ENCODE results near the gene RYR3. TPM values are rescaled to one million over a fixed set of nuclear protein-coding genes. Genes with fewer than 3 reads are reported as not detected.

RYR3 gene
- total RNA-seq, result not detected

GRCh38 chr15:33310481-33311311, at the start of gene RYR3:
TSS of gene RYR3 (plus strand) at chr15:33310967. CDS start at chr15:33311046, 79 bp downstream.
- POLR2A ChIA-PET, result no interaction called here
- CTCF ChIA-PET, result no interaction called here

DNA sequence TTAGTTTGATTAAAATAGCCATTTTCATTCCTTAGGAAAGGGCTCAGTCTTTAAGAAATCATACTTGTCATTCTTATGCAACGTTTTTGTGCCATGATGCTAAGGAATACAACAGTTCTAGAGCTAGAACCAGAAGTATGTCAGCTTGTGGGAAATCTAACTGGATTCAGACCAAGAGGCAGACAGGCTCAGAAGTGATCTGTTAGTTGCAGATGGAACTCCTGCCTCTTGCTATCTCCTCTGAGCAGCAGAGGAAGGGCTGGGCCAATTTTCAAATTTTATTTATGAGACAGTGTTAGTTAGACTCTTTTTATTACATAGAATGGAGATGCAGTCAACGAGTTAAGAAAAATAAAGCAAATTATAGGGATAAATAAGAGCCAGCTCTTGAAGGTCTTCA, 48.5 kb upstream of the RYR3 start:
- POLR2A ChIA-PET, result no interaction called here

GRCh38 chr15:33277689-33278088, 33.1 kb upstream of the RYR3 start:
- CTCF ChIA-PET, result no interaction called here
- POLR2A ChIA-PET, result no interaction called here

More for the DNA sequence above, 48.5 kb upstream of the RYR3 start:
- CTCF ChIA-PET, result no interaction called here

- ChIA-PET CTCF (no interaction called here), POLR2A (no interaction called here)
These were observed 31.8 kb upstream of the RYR3 start for GRCh38 chr15:33278816-33279612.

- POLR2A ChIA-PET, result no interaction called here
- CTCF ChIA-PET, result no interaction called here
These were observed 31.1 kb upstream of the RYR3 start for GRCh38 chr15:33279613-33280205.

DNA sequence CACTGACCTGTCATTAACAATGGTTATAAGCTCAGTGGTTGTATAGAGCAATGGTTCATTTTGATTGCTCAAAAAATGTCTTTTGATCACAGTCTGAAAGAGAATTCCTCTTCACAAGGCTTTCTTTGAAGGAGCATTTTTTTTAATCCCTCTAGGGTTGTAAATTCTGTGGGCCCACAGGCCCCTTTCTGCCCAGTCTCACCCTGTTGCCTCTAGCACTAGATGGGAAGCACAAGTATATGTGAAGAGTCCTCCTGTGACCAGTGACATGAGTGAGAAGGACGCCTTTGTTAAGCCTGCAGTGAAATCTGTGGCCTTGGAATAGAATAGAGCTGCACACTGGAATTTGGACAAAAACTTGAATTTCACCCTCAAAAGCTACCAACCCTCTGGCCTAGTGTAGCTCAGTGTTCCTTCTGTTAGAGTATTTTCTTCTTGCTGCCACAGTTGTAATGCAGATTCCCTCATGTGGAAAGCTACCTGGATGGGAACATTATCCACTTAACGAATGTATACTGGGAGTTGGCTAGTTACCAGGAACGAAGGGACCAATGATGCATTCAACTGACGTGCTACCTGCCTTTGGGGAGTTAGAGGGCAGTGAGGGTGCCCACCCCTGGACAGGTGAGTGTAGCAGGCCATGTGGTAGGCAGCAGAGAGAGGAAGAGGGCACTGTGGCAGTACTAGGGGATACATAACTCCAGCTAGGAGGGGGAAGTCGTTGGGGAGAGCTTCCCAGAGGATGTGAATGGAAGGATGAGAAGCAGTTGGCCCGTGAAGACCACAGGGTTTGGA, 28.3 kb upstream of the RYR3 start:
- ChIA-PET POLR2A (no interaction called here), CTCF (interaction anchor here (0.6 kb wide), 1 partner anchor 149 kb away, joined by 4 read pairs; no protein-coding TSS in a partner anchor)

DNA sequence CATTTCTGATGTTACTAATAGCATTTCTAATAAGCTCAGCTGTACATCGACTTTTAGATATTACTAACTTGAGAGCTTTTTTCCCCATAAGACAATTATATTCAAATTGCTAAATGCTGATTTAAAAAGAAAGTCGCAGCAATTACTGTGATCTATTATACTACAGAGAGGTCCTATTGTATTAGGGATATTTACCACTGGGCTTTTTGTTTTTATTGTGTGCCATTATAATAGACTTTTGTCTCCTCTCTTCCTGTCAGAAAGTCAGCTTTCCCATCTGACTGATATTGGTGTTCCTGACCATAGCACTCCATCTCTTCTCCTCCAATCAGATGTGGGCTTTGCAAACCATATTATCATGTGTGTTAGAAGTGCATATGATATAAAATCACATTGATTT, 27.2 kb upstream of the RYR3 start:
- CTCF ChIA-PET, result no interaction called here
- POLR2A ChIA-PET, result no interaction called here

GRCh38 chr15:33284336-33284735, 26.4 kb upstream of the RYR3 start:
- CTCF ChIA-PET, result no interaction called here
- POLR2A ChIA-PET, result no interaction called here

DNA sequence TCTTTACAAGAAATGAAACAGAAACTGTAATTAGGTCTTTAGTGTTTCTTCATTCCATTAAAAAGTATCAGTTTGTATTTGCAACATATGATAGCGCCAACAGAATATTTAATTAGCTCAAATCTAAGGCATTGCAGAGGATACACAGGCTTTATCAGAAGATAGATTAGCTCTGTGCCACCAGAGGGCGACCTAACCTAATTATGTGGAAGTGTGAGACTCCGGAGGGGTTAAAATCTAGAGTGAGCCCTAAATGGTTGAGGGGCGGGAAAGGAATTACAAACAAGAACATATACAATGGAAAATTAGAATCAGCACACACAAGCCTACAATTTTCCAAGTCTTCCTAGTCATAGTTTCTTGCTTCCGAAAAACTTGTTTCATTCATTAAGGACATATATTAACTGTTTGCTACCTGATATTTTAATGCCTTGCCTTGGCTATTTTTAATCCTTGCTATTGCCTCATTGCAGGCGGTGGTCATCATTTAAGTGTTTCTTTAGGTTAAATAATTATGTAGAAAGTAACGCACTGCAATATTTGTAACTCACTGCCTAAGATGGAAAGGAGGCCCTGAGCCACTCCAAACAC, 18.0 kb upstream of the RYR3 start:
- ChIA-PET POLR2A (no interaction called here), CTCF (no interaction called here)

DNA sequence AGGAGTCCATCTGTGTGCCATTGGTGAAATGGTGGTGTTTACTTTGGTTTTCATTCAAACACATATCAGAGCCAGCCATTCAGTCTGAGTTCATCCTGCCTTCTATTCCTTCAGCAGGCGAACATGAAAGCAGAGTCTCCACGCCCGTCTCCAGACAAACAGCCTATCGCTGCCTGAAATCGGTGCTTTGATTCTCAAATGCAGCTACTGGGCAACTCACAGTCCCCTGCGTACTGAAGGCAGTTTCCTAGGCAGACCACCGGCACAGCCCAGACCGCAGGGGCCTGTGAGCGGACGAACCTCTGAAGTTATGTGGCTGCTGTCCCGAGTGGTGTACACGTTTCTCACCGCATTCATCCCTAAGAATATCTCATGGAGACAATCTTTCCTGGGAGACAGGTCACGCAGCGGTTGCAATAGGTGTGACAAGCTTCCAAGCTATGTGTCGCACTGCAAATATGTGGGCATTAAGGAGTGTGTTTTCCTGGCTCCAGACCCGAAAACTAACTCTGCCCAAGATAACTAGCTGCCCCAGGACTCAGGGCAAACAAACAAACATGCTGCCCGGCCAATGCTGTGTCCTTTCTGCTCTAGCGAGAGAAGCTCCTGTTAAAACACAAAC, 16.9 kb upstream of the RYR3 start:
- POLR2A ChIA-PET, result no interaction called here
- CTCF ChIA-PET, result no interaction called here

GRCh38 chr15:33296050-33296449, 14.7 kb upstream of the RYR3 start:
- ChIA-PET POLR2A (no interaction called here), CTCF (no interaction called here)

GRCh38 chr15:33296856-33297255, 13.9 kb upstream of the RYR3 start:
- CTCF ChIA-PET, result no interaction called here
- POLR2A ChIA-PET, result no interaction called here

GRCh38 chr15:33298631-33299030, 12.1 kb upstream of the RYR3 start:
- ChIA-PET CTCF (no interaction called here), POLR2A (no interaction called here)

DNA sequence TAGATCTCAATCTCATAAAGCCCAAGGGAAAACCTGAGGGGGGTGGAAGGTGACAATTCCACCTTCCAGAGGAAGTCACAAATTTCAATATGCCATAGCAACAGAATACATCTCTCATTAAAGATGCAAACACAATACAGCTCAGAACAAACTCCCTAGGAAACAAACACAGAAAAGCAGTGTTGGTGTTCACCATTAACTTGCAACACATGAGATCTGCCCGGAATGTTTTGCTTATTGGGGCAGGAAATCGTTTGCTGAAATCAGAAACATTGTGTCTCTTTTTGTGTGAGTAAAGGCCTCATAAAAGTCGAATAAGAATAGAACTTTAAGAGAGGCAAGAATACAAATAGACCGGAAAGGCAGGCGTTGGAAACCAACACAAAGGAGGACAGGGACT, 5.8 kb upstream of the RYR3 start:
- ChIA-PET CTCF (no interaction called here), POLR2A (no interaction called here)

DNA sequence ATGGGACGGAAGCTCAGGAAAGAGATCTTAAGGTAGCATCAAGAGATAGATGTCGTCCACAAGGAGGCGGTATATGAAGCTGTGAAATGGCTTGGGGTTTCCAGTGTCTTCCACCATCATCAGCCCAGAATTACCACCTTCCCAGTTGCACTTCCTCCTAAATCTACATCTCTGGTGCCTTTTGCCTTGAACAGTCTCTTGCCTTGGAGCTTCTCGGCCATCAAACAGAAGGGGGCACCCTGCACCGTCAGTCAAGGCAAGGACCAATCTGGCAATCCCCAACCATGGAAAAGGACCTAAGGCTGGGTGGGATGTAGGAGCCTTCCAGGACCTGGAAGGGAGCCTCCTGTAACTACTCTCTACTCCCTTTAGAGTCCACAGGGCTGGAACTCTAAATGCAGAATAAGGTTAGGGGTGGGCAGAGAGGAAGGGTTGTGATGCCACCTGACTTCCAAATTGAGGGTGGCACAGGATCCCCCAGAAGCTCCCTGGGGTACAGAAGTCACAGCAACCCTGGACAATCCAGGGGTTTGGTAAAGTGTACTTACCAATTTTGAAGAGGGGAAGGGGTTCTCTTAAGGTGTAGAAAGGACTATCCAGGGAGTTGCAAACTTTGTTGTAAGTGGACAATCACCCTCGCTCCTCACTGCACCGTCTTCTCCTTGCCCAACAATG, 1.0 kb upstream of the RYR3 start:
- CTCF ChIA-PET, result no interaction called here

DNA sequence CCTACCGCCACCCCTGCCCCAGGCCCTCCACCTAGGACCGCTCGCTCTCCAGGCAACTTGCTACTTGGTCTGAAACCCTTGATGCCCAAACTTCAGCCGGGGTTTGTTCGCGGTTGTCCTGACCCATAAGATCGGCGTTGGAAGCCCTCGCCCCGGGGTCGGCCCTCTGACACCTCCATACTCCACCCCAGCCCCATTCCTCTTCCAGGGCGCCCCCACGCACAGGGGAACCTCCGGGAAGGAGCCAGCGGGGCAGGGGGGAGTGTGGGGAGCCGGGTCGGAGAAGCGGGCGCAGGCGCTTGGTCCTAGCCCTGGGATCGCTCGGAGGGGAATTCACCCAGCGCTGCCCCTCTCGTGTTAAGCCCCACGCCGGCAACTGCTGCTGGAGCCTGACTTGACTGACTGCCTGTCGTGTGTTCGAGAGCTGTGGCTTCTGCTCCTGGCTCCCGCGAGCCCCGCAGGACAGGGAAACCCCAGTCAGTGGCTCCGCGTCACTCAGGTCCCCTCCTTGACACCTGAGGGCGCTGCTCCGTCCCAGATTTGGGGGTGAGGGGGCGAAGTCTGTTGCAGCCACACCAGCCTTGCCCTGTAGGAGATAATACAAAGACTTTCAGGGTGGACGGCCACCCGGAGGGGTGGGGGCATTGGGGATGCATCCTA, 675 bp downstream of the RYR3 start:
- ChIA-PET CTCF (no interaction called here), POLR2A (no interaction called here)

More for the DNA sequence above, 1.0 kb upstream of the RYR3 start:
- POLR2A ChIA-PET, result no interaction called here

DNA sequence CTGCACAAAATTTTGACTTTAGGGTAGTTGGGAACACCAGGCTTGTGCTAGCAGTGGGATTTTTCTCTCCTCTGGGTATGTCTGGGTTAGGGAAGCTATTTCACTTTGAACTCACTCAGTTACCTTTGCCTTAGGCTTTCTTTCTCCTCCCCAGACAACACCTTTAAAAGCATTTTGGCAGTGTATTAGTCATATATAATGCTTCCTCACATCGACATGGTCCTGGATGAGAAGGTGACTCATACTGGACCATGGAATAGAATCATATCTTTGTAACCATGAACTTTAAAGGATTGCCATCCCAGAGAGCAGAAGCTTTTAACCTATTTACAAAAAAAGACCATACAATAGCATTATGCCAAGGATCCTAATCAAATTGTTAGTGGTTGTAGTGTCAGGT, 2.7 kb downstream of the RYR3 start:
- ChIA-PET POLR2A (no interaction called here), CTCF (no interaction called here)

- CTCF ChIA-PET, result interaction anchor here (0.5 kb wide), 1 partner anchor 433 kb away, joined by 3 read pairs; no protein-coding TSS in a partner anchor
- POLR2A ChIA-PET, result no interaction called here
These were observed 3.3 kb downstream of the RYR3 start for GRCh38 chr15:33314069-33314468.
